Retinal pigment epithelial cell (primary cell): ENCODE results near the gene GABARAP.
A peak's percentile ranks its signal among the peaks of the same experiment; 100 is the strongest.

Experiments used
- DNase-seq: peaks from one replicate; pipeline ENCODE4 v3.0.0-alpha.2; 2010; ENCODE audit warnings: low read depth
- H3K4me3 ChIP-seq: 2 replicates; pipeline ENCODE4 v1.5.1; 2011; ENCODE audit warnings: mild to moderate bottlenecking, low read length, control low read depth, moderate library complexity
- CTCF ChIP-seq: conservative IDR thresholded peaks from 2 replicates; pipeline ENCODE4 v1.5.1; 2011; ENCODE audit warnings: low read depth, low read length, control low read depth, inconsistent platforms

Gene GABARAP

GRCh38 chr17:7220593-7221277, 21.5 kb downstream of the GABARAP start:
- peak; percentile 70 for TF ChIP-seq CTCF
- peak overlapping the region; percentile 83 for H3K4me3 ChIP-seq
- no peak for DNase-seq

- DNase-seq = no peak
- no peak for TF ChIP-seq CTCF
- peak within 1 kb of the TSS; percentile 83 for H3K4me3 ChIP-seq
These were observed 22.2 kb downstream of the GABARAP start, which contains the start of the genes ACADVL and DLG4 for GRCh38 chr17:7219812-7220592. Gene ACADVL (plus strand): TSS chr17:7219938. CDS start chr17:7219985, 47 bp downstream. Gene DLG4 (minus strand): TSS chr17:7219836.

- TF ChIP-seq CTCF = no peak
- peak overlapping the region; percentile 83 for H3K4me3 ChIP-seq
- no peak for DNase-seq
These were observed 22.9 kb downstream of the GABARAP start for GRCh38 chr17:7219229-7219811.

- no peak overlapping the region for H3K4me3 ChIP-seq
- DNase-seq = no peak
- TF ChIP-seq CTCF = no peak
These were observed 23.5 kb downstream of the GABARAP start for GRCh38 chr17:7218758-7219157.

- peak overlapping the region; percentile 55 for H3K4me3 ChIP-seq
- DNase-seq = no peak
- TF ChIP-seq CTCF = no peak
These were observed 24.1 kb downstream of the GABARAP start for GRCh38 chr17:7218166-7218565.

GRCh38 chr17:7217113-7217987, 24.9 kb downstream of the GABARAP start:
- TF ChIP-seq CTCF = no peak
- peak overlapping the region; percentile 55 for H3K4me3 ChIP-seq
- no peak for DNase-seq
